Large intestine (tissue), 12 donors: ENCODE measurements around the gene NR1H2. TPM values are rescaled to one million over a fixed set of nuclear protein-coding genes. Genes with fewer than 3 reads are reported as not detected.
"Not testable (repeated sequence)": the region's sequence is repeated elsewhere in the genome, so short reads cannot be mapped to it uniquely, and the experiment has no call there.

ENCODE experiments used
- DNase-seq, 2 donors: peaks; one replicate each; pipeline versions ENCODE4 v3.0.0 to v3.0.0-alpha.2; 2013
- H3K27ac ChIP-seq: one replicate; pipeline ENCODE4 v1.5.1; 2013; ENCODE audit warnings: low read length
- H3K27me3 ChIP-seq: 2 replicates; pipeline ENCODE4 v1.6.1; 2013; ENCODE audit warnings: low read length; ENCODE audit not compliant: control insufficient read depth, insufficient read depth
- H3K36me3 ChIP-seq: 2 replicates; pipeline ENCODE4 v1.6.1; 2013; ENCODE audit warnings: low read length; ENCODE audit not compliant: control insufficient read depth, insufficient read depth
- H3K4me1 ChIP-seq: one replicate; pipeline ENCODE4 v1.6.1; 2013; ENCODE audit warnings: low read length; ENCODE audit not compliant: control insufficient read depth, insufficient read depth
- H3K4me3 ChIP-seq: one replicate; pipeline ENCODE4 v1.5.1; 2013; ENCODE audit warnings: low read length
- H3K9me3 ChIP-seq: one replicate; pipeline ENCODE4 v1.6.1; 2013; ENCODE audit warnings: mild to moderate bottlenecking, low read depth, low read length, moderate library complexity; ENCODE audit not compliant: control insufficient read depth
- WGBS: methylation state at CpG from one replicate; pipeline ENCODE4 v1.1.5; 2013; ENCODE audit warnings: low lambda C conversion rate; ENCODE audit not compliant: insufficient coverage; 5-methylcytosine and 5-hydroxymethylcytosine counted together
- long read RNA-seq, 11 donors: transcript quantifications; one replicate each; lab custom pipeline, GENCODE V29; 2026
- polyA plus RNA-seq: library from polyadenylated mRNA; unstranded; fragments of 120-200 nt; gene quantifications from one replicate; pipeline ENCODE4 v1.2.1, GENCODE V29; 2013

The NR1H2 gene
- 34.2 TPM for polyA plus RNA-seq
- long read RNA-seq, donor 1, partial matches to known transcripts, result 0 of 5 reads
- long read RNA-seq, donor 1, other reads (novel, unspliced or antisense), result 0 of 5 reads
- long read RNA-seq, donor 2, transcript NR1H2-201 (10 exons, 1,998 nt), result major isoform, 18 of 21 reads
- long read RNA-seq, donor 2, partial matches to known transcripts, result 0 of 21 reads
- long read RNA-seq, donor 2, other reads (novel, unspliced or antisense), result 0 of 21 reads
- long read RNA-seq, donor 3, transcript NR1H2-201 (10 exons, 1,998 nt), result major isoform, 25 of 40 reads
- long read RNA-seq, donor 3, partial matches to known transcripts, result 15 of 40 reads
- long read RNA-seq, donor 3, other reads (novel, unspliced or antisense), result 0 of 40 reads
- long read RNA-seq, donor 4, partial matches to known transcripts, result 0 of 1 reads
- long read RNA-seq, donor 4, other reads (novel, unspliced or antisense), result 0 of 1 reads
- long read RNA-seq, donor 5, transcript NR1H2-201 (10 exons, 1,998 nt), result major isoform, 11 of 11 reads
- long read RNA-seq, donor 5, partial matches to known transcripts, result 0 of 11 reads
- long read RNA-seq, donor 5, other reads (novel, unspliced or antisense), result 0 of 11 reads
- long read RNA-seq, donor 6, transcript NR1H2-201 (10 exons, 1,998 nt), result major isoform, 17 of 18 reads
- long read RNA-seq, donor 6, partial matches to known transcripts, result 0 of 18 reads
- long read RNA-seq, donor 6, other reads (novel, unspliced or antisense), result 0 of 18 reads
- long read RNA-seq, donor 7, partial matches to known transcripts, result 0 of 3 reads
- long read RNA-seq, donor 7, other reads (novel, unspliced or antisense), result 0 of 3 reads
- long read RNA-seq, donor 8, transcript NR1H2-201 (10 exons, 1,998 nt), result major isoform, 16 of 18 reads
- long read RNA-seq, donor 8, partial matches to known transcripts, result 0 of 18 reads
- long read RNA-seq, donor 8, other reads (novel, unspliced or antisense), result 0 of 18 reads
- long read RNA-seq, donor 9, transcript NR1H2-201 (10 exons, 1,998 nt), result major isoform, 16 of 16 reads
- long read RNA-seq, donor 9, partial matches to known transcripts, result 0 of 16 reads
- long read RNA-seq, donor 9, other reads (novel, unspliced or antisense), result 0 of 16 reads
- long read RNA-seq, donor 10, transcript NR1H2-201 (10 exons, 1,998 nt), result major isoform, 20 of 21 reads
- long read RNA-seq, donor 10, partial matches to known transcripts, result 0 of 21 reads
- long read RNA-seq, donor 10, other reads (novel, unspliced or antisense), result 0 of 21 reads
- long read RNA-seq, donor 11, transcript NR1H2-201 (10 exons, 1,998 nt), result major isoform, 11 of 18 reads
- long read RNA-seq, donor 11, partial matches to known transcripts, result 0 of 18 reads
- long read RNA-seq, donor 11, other reads (novel, unspliced or antisense), result 6 of 18 reads

GRCh38 chr19:50376166-50377050, at the start of gene NR1H2:
Gene NR1H2, plus strand, starts transcription at chr19:50376457. Its CDS starts 1,149 bp downstream, at chr19:50377606.
- Histone ChIP-seq H3K4me3 (peak within 1 kb of the TSS; percentile 97), H3K36me3 (peaks cover 41% of the 10 kb centered on the region), H3K27me3 (no peaks in the 10 kb centered on the region), H3K4me1 (no peaks in the 10 kb centered on the region), H3K27ac (peak within 1 kb of the TSS; percentile 97), H3K9me3 (no peaks in the 10 kb centered on the region)
- peak; percentile 96 for DNase-seq
- WGBS, result 0% methylated on average over 2 of the region's 67 CpGs

- Histone ChIP-seq H3K4me1 (peaks cover 23% of the 10 kb centered on the region), H3K4me3 (no peak overlapping the region), H3K9me3 (peaks cover 10% of the 10 kb centered on the region), H3K27me3 (peaks cover 55% of the 10 kb centered on the region), H3K36me3 (no peaks in the 10 kb centered on the region), H3K27ac (no peak overlapping the region)
- DNase-seq, result no peak
- WGBS, result no CpG with 5 or more reads among the region's 4 CpGs
Measured at GRCh38 chr19:50327013-50327412, 49.2 kb upstream of the NR1H2 start.

GRCh38 chr19:50327461-50328223, 48.6 kb upstream of the NR1H2 start:
- no peak overlapping the region for H3K27ac ChIP-seq
- no peak overlapping the region for H3K4me3 ChIP-seq
- no peaks in the 10 kb centered on the region for H3K36me3 ChIP-seq
- peaks cover 10% of the 10 kb centered on the region for H3K9me3 ChIP-seq
- H3K27me3 ChIP-seq, result peaks cover 61% of the 10 kb centered on the region
- peaks cover 23% of the 10 kb centered on the region for H3K4me1 ChIP-seq
- no peak for DNase-seq
- WGBS, result 13% methylated on average over 3 of the region's 20 CpGs

- peaks cover 30% of the 10 kb centered on the region for H3K4me1 ChIP-seq
Measured at GRCh38 chr19:50328224-50328872, 47.9 kb upstream of the NR1H2 start.

GRCh38 chr19:50328873-50329145, 47.4 kb upstream of the NR1H2 start:
- peaks cover 31% of the 10 kb centered on the region for H3K4me1 ChIP-seq
- H3K27ac ChIP-seq, result no peak overlapping the region
- H3K4me3 ChIP-seq, result no peak overlapping the region
- no CpG with 5 or more reads among the region's 40 CpGs for WGBS
- H3K27me3 ChIP-seq, result peaks cover 70% of the 10 kb centered on the region
- DNase-seq, result no peak
- no peaks in the 10 kb centered on the region for H3K36me3 ChIP-seq
- peaks cover 14% of the 10 kb centered on the region for H3K9me3 ChIP-seq

More at GRCh38 chr19:50328224-50328872, 47.9 kb upstream of the NR1H2 start:
- Histone ChIP-seq H3K9me3 (peaks cover 14% of the 10 kb centered on the region), H3K4me3 (no peak overlapping the region), H3K27me3 (peaks cover 68% of the 10 kb centered on the region), H3K36me3 (no peaks in the 10 kb centered on the region), H3K27ac (no peak overlapping the region)
- WGBS, result no CpG with 5 or more reads among the region's 104 CpGs
- DNase-seq, result peak in 1 of 2 donors; percentile 35

- H3K27me3 ChIP-seq, result peaks cover 74% of the 10 kb centered on the region
- peak within 1 kb of the TSS; percentile 44 for H3K27ac ChIP-seq
Measured at GRCh38 chr19:50329146-50329925, 46.9 kb upstream of the NR1H2 start, which contains the start of gene KCNC3. Gene KCNC3, minus strand, starts transcription at chr19:50329377. Its CDS starts 295 bp downstream, at chr19:50329082.

GRCh38 chr19:50329926-50330294, 46.3 kb upstream of the NR1H2 start:
- 24% methylated on average over 4 of the region's 18 CpGs for WGBS
- H3K36me3 ChIP-seq, DNase-seq: not testable (repeated sequence)
- H3K27ac ChIP-seq, result peak overlapping the region; percentile 44
- H3K4me1 ChIP-seq, result peaks cover 36% of the 10 kb centered on the region
- peaks cover 76% of the 10 kb centered on the region for H3K27me3 ChIP-seq
- H3K4me3 ChIP-seq, result peak overlapping the region; percentile 25
- H3K9me3 ChIP-seq, result peaks cover 14% of the 10 kb centered on the region

More at GRCh38 chr19:50329146-50329925, 46.9 kb upstream of the NR1H2 start, which contains the start of gene KCNC3:
- Histone ChIP-seq H3K4me1 (peaks cover 36% of the 10 kb centered on the region), H3K4me3 (peak within 1 kb of the TSS; percentile 25), H3K36me3 (no peaks in the 10 kb centered on the region), H3K9me3 (peaks cover 14% of the 10 kb centered on the region)
- 20% methylated on average over 1 of the region's 43 CpGs for WGBS
- peak; percentile 97 to 98 for DNase-seq
